Common myeloid progenitor, CD34-positive (primary cell): ENCODE results near the gene NOTCH2.
"Not testable (repeated sequence)": the region's sequence is repeated elsewhere in the genome, so short reads cannot be mapped to it uniquely, and the experiment has no call there.

ENCODE experiments used
- CTCF ChIA-PET: fragments of 350-600 bp; sonication (Branson Sonifier 250); formaldehyde crosslinking; loops from one replicate; lab custom pipeline; 2021; ENCODE audit warnings: antibody characterized with exemption; lab: Charles Lee
- POLR2A ChIA-PET: fragments of 350-600 bp; sonication (Branson Sonifier 250); formaldehyde crosslinking; loops from one replicate; lab custom pipeline; 2021; ENCODE audit warnings: antibody characterized with exemption; lab: Charles Lee
- DNase-seq, 3 donors: peaks; one replicate each; pipeline versions ENCODE4 v3.0.0 to v3.0.0-alpha.2; 2013
- H3K27ac ChIP-seq, 2 experiments: 1 replicate in 1 of 2; 2 replicates in 1 of 2; pipeline ENCODE4 v1.7.0; 2013; ENCODE audit warnings: inconsistent platforms in 2 of 2, low read length in 2 of 2, mild to moderate bottlenecking in 2 of 2, low read depth in 1 of 2, moderate library complexity in 1 of 2; ENCODE audit not compliant: severe bottlenecking in 2 of 2, insufficient read depth in 1 of 2, poor library complexity in 1 of 2
- H3K27me3 ChIP-seq, 5 experiments: replicated peaks in 2 of 5; 1 replicate in 3 of 5; 2 replicates in 2 of 5; pipeline versions ENCODE4 v1.6.1 to v1.7.0; 2013; ENCODE audit warnings: low read length in 4 of 5, mild to moderate bottlenecking in 2 of 5, moderate library complexity in 2 of 5, inconsistent platforms in 1 of 5; ENCODE audit not compliant: insufficient read depth in 5 of 5, control insufficient read depth in 4 of 5
- H3K36me3 ChIP-seq, 4 experiments: 1 replicate in 2 of 4; 2 replicates in 2 of 4; pipeline versions ENCODE4 v1.6.1 to v1.7.0; 2013; ENCODE audit warnings: low read length in 3 of 4, control low read depth in 1 of 4, mild to moderate bottlenecking in 1 of 4; ENCODE audit not compliant: control insufficient read depth in 4 of 4, insufficient read depth in 4 of 4
- H3K4me1 ChIP-seq, 4 experiments: 1 replicate in 3 of 4; 2 replicates in 1 of 4; pipeline versions ENCODE4 v1.6.1 to v1.7.1; 2013; ENCODE audit warnings: low read length in 3 of 4, mild to moderate bottlenecking in 3 of 4, control low read depth in 1 of 4, inconsistent platforms in 1 of 4, moderate library complexity in 1 of 4; ENCODE audit not compliant: control insufficient read depth in 4 of 4, insufficient read depth in 4 of 4; ENCODE audit errors: control extremely low read depth in 1 of 4
- H3K4me3 ChIP-seq, 7 experiments: 1 replicate in 4 of 7; 2 replicates in 3 of 7; pipeline versions ENCODE4 v1.5.1 to v1.7.0; 2013; ENCODE audit warnings: mild to moderate bottlenecking in 7 of 7, low read length in 6 of 7, moderate library complexity in 6 of 7, inconsistent platforms in 2 of 7, low read depth in 2 of 7, control low read depth in 1 of 7; ENCODE audit not compliant: insufficient read depth in 4 of 7, control insufficient read depth in 1 of 7; ENCODE audit errors: extremely low read depth in 1 of 7
- H3K9me3 ChIP-seq, 5 experiments: 1 replicate in 4 of 5; 2 replicates in 1 of 5; pipeline versions ENCODE4 v1.6.1 to v1.7.1; 2013; ENCODE audit warnings: low read length in 4 of 5, mild to moderate bottlenecking in 2 of 5, inconsistent platforms in 1 of 5, low read depth in 1 of 5, moderate library complexity in 1 of 5; ENCODE audit not compliant: control insufficient read depth in 4 of 5, insufficient read depth in 2 of 5; ENCODE audit errors: control extremely low read depth in 1 of 5
- WGBS: methylation state at CpG from one replicate; pipeline ENCODE4 v1.1.5; 2013; ENCODE audit not compliant: insufficient coverage; 5-methylcytosine and 5-hydroxymethylcytosine counted together

The NOTCH2 gene

GRCh38 chr1:120109656-120110055 lies 40.2 kb upstream of the NOTCH2 start:
- CTCF ChIA-PET, H3K4me3 ChIP-seq, H3K36me3 ChIP-seq, H3K4me1 ChIP-seq, DNase-seq, H3K9me3 ChIP-seq, H3K27me3 ChIP-seq, POLR2A ChIA-PET, H3K27ac ChIP-seq: not testable (repeated sequence)
- 100% methylated on average over 1 of the region's 9 CpGs for WGBS

DNA sequence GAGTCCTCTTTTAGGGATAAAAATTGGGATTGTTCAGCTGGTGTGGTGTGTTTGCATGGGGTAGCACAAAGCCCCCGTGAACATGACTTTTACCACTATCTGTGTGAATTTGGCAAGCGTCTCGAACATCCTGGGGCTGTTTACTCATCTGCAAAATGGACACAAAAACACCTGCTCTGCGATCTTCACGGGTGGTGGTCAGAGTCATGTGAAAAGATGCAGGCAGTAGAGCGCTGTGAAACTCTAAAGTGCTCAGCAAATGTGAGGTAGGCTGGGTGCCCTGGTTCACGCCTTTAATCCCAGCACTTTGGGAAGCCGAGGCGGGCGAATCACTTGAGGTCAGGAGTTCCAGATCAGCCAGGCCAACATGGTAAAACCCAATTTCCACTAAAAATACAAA lies 39.7 kb upstream of the NOTCH2 start:
- 100% methylated on average over 1 of the region's 10 CpGs for WGBS

GRCh38 chr1:120105288-120105687 lies 35.8 kb upstream of the NOTCH2 start:
- H3K4me1 ChIP-seq, H3K27ac ChIP-seq, CTCF ChIA-PET, H3K27me3 ChIP-seq, H3K36me3 ChIP-seq, POLR2A ChIA-PET, H3K4me3 ChIP-seq, H3K9me3 ChIP-seq: not testable (repeated sequence)
- peak in 1 of 3 donors; percentile 22 for DNase-seq
- WGBS = no CpG with 5 or more reads among the region's 2 CpGs

More for the DNA sequence above, 39.7 kb upstream of the NOTCH2 start:
- CTCF ChIA-PET, H3K27me3 ChIP-seq, POLR2A ChIA-PET, H3K4me3 ChIP-seq, H3K4me1 ChIP-seq, H3K9me3 ChIP-seq, H3K36me3 ChIP-seq, H3K27ac ChIP-seq, DNase-seq: not testable (repeated sequence)

- DNase-seq, H3K4me1 ChIP-seq, CTCF ChIA-PET, H3K4me3 ChIP-seq, H3K27ac ChIP-seq, POLR2A ChIA-PET, H3K9me3 ChIP-seq, H3K36me3 ChIP-seq, H3K27me3 ChIP-seq: not testable (repeated sequence)
- WGBS = no CpG with 5 or more reads among the region's 3 CpGs
These were observed 34.3 kb upstream of the NOTCH2 start for GRCh38 chr1:120103768-120104167.

GRCh38 chr1:120101593-120101992 lies 32.1 kb upstream of the NOTCH2 start:
- H3K9me3 ChIP-seq, POLR2A ChIA-PET, H3K27ac ChIP-seq, H3K27me3 ChIP-seq, H3K36me3 ChIP-seq, CTCF ChIA-PET, H3K4me3 ChIP-seq, H3K4me1 ChIP-seq: not testable (repeated sequence)
- peak in 2 of 3 donors; percentile 2 to 15 for DNase-seq
- WGBS = no CpG with 5 or more reads among the region's 1 CpG

- H3K27me3 ChIP-seq, POLR2A ChIA-PET, CTCF ChIA-PET, H3K9me3 ChIP-seq, H3K36me3 ChIP-seq, H3K27ac ChIP-seq, H3K4me1 ChIP-seq, H3K4me3 ChIP-seq, DNase-seq: not testable (repeated sequence)
- no CpG with 5 or more reads among the region's 1 CpG for WGBS
These were observed 31.1 kb upstream of the NOTCH2 start for GRCh38 chr1:120100590-120100989.

DNA sequence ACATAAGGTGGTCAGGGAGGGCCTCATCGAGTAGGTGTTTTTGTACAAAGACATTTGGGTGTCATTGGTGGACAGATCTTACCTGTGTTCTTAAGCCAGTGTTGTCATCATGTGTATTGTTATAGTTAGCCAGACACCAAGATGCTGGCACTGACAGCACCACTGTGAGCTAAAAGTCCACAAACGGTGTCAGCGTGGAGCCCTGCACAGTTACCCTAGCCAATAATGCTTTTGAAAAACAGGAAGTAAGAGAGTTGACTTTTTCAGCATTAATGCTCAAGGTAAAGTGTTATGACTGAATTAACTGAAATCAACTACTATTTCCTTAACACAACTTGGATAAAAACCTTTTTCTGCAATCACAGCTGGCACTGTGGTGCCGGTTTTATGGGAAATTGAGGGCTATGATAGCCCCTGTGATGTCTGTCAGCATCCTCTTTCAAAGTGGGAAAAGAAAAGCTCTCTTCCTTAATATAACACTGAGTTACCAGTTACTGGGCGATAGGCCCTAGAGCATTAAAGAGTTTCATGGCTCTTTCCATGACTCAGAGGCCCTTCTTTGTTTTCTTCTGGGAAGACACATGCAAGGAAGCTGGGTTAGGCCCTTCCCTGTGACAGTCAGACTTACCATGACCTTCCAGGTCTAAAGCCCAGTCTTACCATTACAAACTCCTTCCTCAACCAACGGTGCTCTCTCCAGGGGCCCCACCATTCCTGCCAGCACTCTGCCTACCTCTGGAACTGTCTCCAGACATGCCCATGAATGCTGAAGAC lies 29.7 kb upstream of the NOTCH2 start:
- H3K4me1 ChIP-seq, DNase-seq, H3K27me3 ChIP-seq, CTCF ChIA-PET, H3K9me3 ChIP-seq, H3K36me3 ChIP-seq, H3K4me3 ChIP-seq, POLR2A ChIA-PET, H3K27ac ChIP-seq: not testable (repeated sequence)
- WGBS = no CpG with 5 or more reads among the region's 6 CpGs
